Measurements from ENCODE around the gene CUL1. TPM values are rescaled to one million over a fixed set of nuclear protein-coding genes. Genes with fewer than 3 reads are reported as not detected.

Gene CUL1
- total and polyA plus RNA-seq, 12 donors, result 14.0 to 53.4 (median 43.5) TPM

GRCh38 chr7:148754912-148755311 is 56.2 kb downstream of the CUL1 start:
- Histone ChIP-seq H3K27me3 (no peaks in the 10 kb centered on the region), H3K36me3 (peaks cover 0 to 65% (median 21%) of the 10 kb centered on the region in 9 donors), H3K4me3 (no peak overlapping the region), H3K27ac (no peak overlapping the region), H3K9me3 (peaks cover 0 to 3% (median 0%) of the 10 kb centered on the region in 11 donors), H3K4me1 (no peaks in the 10 kb centered on the region)
- intact Hi-C loops (cut with DNase I), result no loop called here
- TF ChIP-seq CTCF (IDR thresholded peaks at IDR 0.05), result no peak
- ATAC-seq (no peak), DNase-seq (no peak)
- 92 to 95% methylated on average over 6 of the region's 6 CpGs for WGBS, 2 donors

- H3K4me3 ChIP-seq, result no peak overlapping the region
- ATAC-seq (peak in 3 of 8 donors; percentile 33 to 50 (median 37)), DNase-seq (no peak)
- no peaks in the 10 kb centered on the region for H3K4me1 ChIP-seq
- no peak for TF ChIP-seq CTCF (IDR thresholded peaks at IDR 0.05)
- no peaks in the 10 kb centered on the region for H3K27me3 ChIP-seq
- intact Hi-C loops (cut with DNase I), result no loop called here
- H3K27ac ChIP-seq, result no peak overlapping the region
- H3K36me3 ChIP-seq, result peaks cover 0 to 100% (median 30%) of the 10 kb centered on the region in 9 donors
- no peaks in the 10 kb centered on the region for H3K9me3 ChIP-seq
- WGBS, 2 donors, result 89 to 94% methylated on average over 12 of the region's 12 CpGs
Observed at GRCh38 chr7:148761499-148762278, 63.0 kb downstream of the CUL1 start.

GRCh38 chr7:148763622-148764021 is 64.9 kb downstream of the CUL1 start:
- ATAC-seq (no peak), DNase-seq (no peak)
- intact Hi-C loops (cut with DNase I), result no loop called here
- H3K27me3 ChIP-seq, result no peaks in the 10 kb centered on the region
- H3K36me3 ChIP-seq, result peaks cover 0 to 100% (median 37%) of the 10 kb centered on the region in 9 donors
- no peak overlapping the region for H3K4me3 ChIP-seq
- no peak overlapping the region for H3K27ac ChIP-seq
- no peaks in the 10 kb centered on the region for H3K9me3 ChIP-seq
- no peak for TF ChIP-seq CTCF (IDR thresholded peaks at IDR 0.05)
- no peaks in the 10 kb centered on the region for H3K4me1 ChIP-seq

GRCh38 chr7:148770004-148770403 is 71.3 kb downstream of the CUL1 start:
- no peaks in the 10 kb centered on the region for H3K9me3 ChIP-seq
- whole genome bisulfite sequencing, 2 donors, result 93 to 94% methylated on average over 6 of the region's 6 CpGs
- no peak for ATAC-seq
- H3K27me3 ChIP-seq, result no peaks in the 10 kb centered on the region
- peaks cover 0 to 98% (median 54%) of the 10 kb centered on the region in 9 donors for H3K36me3 ChIP-seq
- TF ChIP-seq CTCF (IDR thresholded peaks at IDR 0.05), result no peak
- intact Hi-C loops (cut with DNase I), result no loop called here
- H3K27ac ChIP-seq, result no peak overlapping the region
- DNase-seq, result no peak
- peaks cover 0 to 10% (median 0%) of the 10 kb centered on the region in 9 donors for H3K4me1 ChIP-seq
- H3K4me3 ChIP-seq, result no peak overlapping the region
